WTC11 (cell line): ENCODE results near the gene SIAH3.

ENCODE experiments used
- CBFB ChIP-seq: sonication (generic); formaldehyde crosslinking; IDR thresholded peaks from 2 replicates; pipeline ENCODE4 v1.8.1; 2022; ENCODE audit warnings: mild to moderate bottlenecking, low read depth, missing genetic modification reagents
- CTCF ChIP-seq: fragments of 200-600 bp; IDR thresholded peaks from 2 replicates; pipeline ENCODE4 v1.8.0; 2022; ENCODE audit warnings: antibody characterized with exemption
- E2F4 ChIP-seq: sonication (generic); formaldehyde crosslinking; IDR thresholded peaks from 2 replicates; pipeline ENCODE4 v1.8.1; 2022; ENCODE audit warnings: low read depth, mild to moderate bottlenecking, moderate library complexity, missing genetic modification reagents, borderline replicate concordance
- ESRRA ChIP-seq: sonication (generic); formaldehyde crosslinking; IDR thresholded peaks from 2 replicates; pipeline ENCODE4 v1.8.1; 2022; ENCODE audit warnings: mild to moderate bottlenecking, missing genetic modification reagents, borderline replicate concordance
- GTF2I ChIP-seq: fragments of 250-450 bp; sonication (Bioruptor Pico); conservative IDR thresholded peaks from 2 replicates; pipeline ENCODE4 v1.4.0; 2021; ENCODE audit warnings: mild to moderate bottlenecking
- HMGXB4 ChIP-seq: sonication (generic); formaldehyde crosslinking; IDR thresholded peaks from 2 replicates; pipeline ENCODE4 v1.8.1; 2023; ENCODE audit warnings: mild to moderate bottlenecking, moderate library complexity, missing genetic modification reagents
- MXD4 ChIP-seq: fragments of 250-450 bp; sonication (Bioruptor Pico); IDR thresholded peaks from 2 replicates; pipeline ENCODE4 v1.8.0; 2021; ENCODE audit warnings: mild to moderate bottlenecking, moderate library complexity, borderline replicate concordance
- NFE2L1 ChIP-seq: sonication (generic); formaldehyde crosslinking; IDR thresholded peaks from 2 replicates; pipeline ENCODE4 v1.8.1; 2023; ENCODE audit warnings: missing genetic modification reagents
- PRDM15 ChIP-seq: sonication (generic); formaldehyde crosslinking; IDR thresholded peaks from 2 replicates; pipeline ENCODE4 v1.8.0; 2022; ENCODE audit warnings: missing genetic modification reagents
- PRRX2 ChIP-seq: fragments of 250-450 bp; sonication (Bioruptor Pico); IDR thresholded peaks from 2 replicates; pipeline ENCODE4 v1.8.0; 2021; ENCODE audit warnings: mild to moderate bottlenecking
- STAT6 ChIP-seq: sonication (generic); formaldehyde crosslinking; conservative IDR thresholded peaks from 2 replicates; pipeline ENCODE4 v1.8.1; 2023; ENCODE audit warnings: mild to moderate bottlenecking, low read depth, missing genetic modification reagents, moderate library complexity
- USF1 ChIP-seq: sonication (generic); formaldehyde crosslinking; IDR thresholded peaks from 2 replicates; pipeline ENCODE4 v1.8.0; 2022; ENCODE audit warnings: mild to moderate bottlenecking, missing genetic modification reagents
- ZBTB21 ChIP-seq: sonication (generic); formaldehyde crosslinking; IDR thresholded peaks from 2 replicates; pipeline ENCODE4 v1.8.1; 2023; ENCODE audit warnings: mild to moderate bottlenecking, missing genetic modification reagents, borderline replicate concordance

- no peak for TF ChIP-seq CTCF
- TF ChIP-seq MXD4 (CRISPR knock-in tag) = no peak
- TF ChIP-seq HMGXB4 (CRISPR knock-in tag) = no peak
- TF ChIP-seq USF1 = no peak
- TF ChIP-seq GTF2I (CRISPR knock-in tag) = no peak
- TF ChIP-seq PRRX2 (CRISPR knock-in tag) = no peak
- no peak for TF ChIP-seq ZBTB21
- TF ChIP-seq PRDM15 = no peak
- TF ChIP-seq ESRRA (CRISPR knock-in tag) = no peak
- TF ChIP-seq STAT6 = no peak
- TF ChIP-seq E2F4 (CRISPR knock-in tag) = no peak
- TF ChIP-seq CBFB = no peak
- TF ChIP-seq NFE2L1 (CRISPR knock-in tag) = no peak
Measured at GRCh38 chr13:45828256-45828968, 23.1 kb downstream of the SIAH3 start.
